ENCODE results near the gene SETD4. TPM values are rescaled to one million over a fixed set of nuclear protein-coding genes. Genes with fewer than 3 reads are reported as not detected.

Gene SETD4
- total RNA-seq, 8 experiments from 2014 or later = 12.8 to 28.1 (median 20.5) TPM

DNA sequence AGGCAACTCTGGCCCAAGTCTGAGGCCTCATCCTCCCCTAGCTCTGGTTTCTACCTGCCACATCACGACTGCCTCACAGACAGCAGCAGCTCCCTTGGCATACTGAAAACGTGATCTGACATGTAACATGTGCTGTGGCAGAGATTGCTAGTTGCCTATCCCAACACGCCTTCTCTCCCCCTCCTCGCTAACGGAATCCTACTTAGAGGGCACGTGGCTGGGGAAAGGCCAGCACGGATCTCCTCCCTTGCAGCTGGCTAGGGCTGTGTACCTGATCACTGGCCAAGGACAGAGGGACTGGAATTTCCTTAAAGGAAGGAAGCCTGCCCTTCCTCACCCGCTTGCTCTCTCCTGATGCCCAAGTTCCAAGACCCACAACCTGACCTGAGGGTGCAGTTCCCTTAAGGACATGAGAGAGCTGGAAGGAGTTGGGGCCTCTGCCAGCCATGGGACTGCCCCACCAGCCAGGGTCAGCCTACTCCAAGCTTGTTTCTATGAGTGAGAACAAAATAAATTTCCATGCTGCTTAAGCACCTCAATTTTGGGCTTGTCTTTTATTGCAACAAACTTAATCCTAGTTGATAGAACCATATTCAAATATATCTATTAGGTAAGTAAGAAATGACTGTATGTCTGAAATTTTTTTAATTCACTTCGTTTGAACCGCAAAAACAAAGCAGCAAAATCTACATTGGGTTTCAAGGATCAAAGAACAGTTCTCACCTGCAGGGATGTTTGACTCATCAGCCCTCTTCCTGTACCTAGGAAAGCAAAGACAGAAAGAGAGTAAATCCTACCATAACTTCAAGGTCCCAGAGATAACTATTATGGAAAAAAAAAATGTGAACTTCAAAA, 7.2 kb downstream of the SETD4 start:
- no peaks in the 10 kb centered on the region for H3K4me1 ChIP-seq (replicated peaks in 1 of 2)
- 87 to 100% (median 92%) methylated on average over 2 to 8 of the region's 10 CpGs; no CpG with 5 or more reads in 1 of the 10 experiments for WGBS, 10 experiments
- ATAC-seq (replicated peaks in 6 of 8) = no peak
- no peak overlapping the region for H3K27ac ChIP-seq
- in situ Hi-C loops (cut with MboI; ENCODE audit: low pct_unique_long_range_greater_than_20kb in 2 of 9, low sequenced_read_pairs in 9 of 9, unreplicated experiment in 9 of 9) = loop anchor here in 1 of 9 experiments (10.0 kb wide), 1 partner anchor 62 kb away; no protein-coding TSS in a partner anchor
- no peak overlapping the region for H3K4me3 ChIP-seq

DNA sequence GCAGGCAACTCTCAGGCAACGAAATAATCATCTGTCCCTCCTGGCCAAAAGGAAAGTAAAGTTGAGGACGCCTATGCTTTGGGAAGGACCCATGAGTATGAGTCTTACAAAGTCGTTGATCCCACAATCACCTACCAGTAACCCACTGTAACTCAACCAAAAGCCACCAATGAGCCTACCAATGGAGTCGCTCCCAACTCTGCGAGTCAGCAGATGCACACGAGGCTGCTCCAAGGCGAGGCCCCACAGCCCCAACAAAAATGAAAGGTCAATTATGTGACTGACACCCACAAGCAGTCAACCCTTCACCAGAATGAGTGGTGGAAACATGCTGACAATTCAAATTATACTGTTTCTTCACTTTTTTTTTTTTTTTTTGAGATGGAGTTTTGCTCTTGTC, 12.0 kb downstream of the SETD4 start:
- no peak overlapping the region for H3K4me3 ChIP-seq
- ATAC-seq (replicated peaks in 6 of 8) = no peak
- H3K27ac ChIP-seq = no peak overlapping the region
- in situ Hi-C loops (cut with MboI; ENCODE audit: low pct_unique_long_range_greater_than_20kb in 2 of 9, low sequenced_read_pairs in 9 of 9, unreplicated experiment in 9 of 9) = no loop called here
- WGBS, 10 experiments = 88 to 100% (median 100%) methylated on average over 1 to 5 of the region's 7 CpGs; no CpG with 5 or more reads in 3 of the 10 experiments
- no peaks in the 10 kb centered on the region for H3K4me1 ChIP-seq (replicated peaks in 1 of 2)

DNA sequence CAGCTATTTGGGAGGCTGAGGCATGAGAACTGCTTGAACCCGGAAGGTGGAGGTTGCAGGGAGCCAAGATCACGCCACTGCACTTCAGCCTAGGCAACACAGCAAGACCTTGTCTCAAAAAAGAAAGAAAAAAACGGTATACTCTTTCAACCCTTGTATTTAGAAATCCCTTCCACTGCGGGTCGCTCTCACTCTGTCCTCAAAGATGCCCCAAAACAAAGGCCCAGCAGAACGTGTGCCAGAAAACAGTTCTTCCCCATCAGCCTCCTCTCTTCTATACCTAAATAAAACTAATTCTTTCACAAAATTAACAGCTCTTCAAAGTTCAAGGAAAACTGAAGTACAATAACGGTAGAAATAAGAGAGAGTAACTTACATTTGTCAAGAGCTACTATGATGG, 13.2 kb downstream of the SETD4 start:
- in situ Hi-C loops (cut with MboI; ENCODE audit: low pct_unique_long_range_greater_than_20kb in 2 of 9, low sequenced_read_pairs in 9 of 9, unreplicated experiment in 9 of 9) = no loop called here
- ATAC-seq (replicated peaks in 6 of 8) = no peak
- no peak overlapping the region for H3K4me3 ChIP-seq
- no peak overlapping the region for H3K27ac ChIP-seq
- H3K4me1 ChIP-seq (replicated peaks in 1 of 2) = no peaks in the 10 kb centered on the region
- 33 to 100% (median 87%) methylated on average over 1 to 6 of the region's 7 CpGs; no CpG with 5 or more reads in 1 of the 10 experiments for WGBS, 10 experiments

DNA sequence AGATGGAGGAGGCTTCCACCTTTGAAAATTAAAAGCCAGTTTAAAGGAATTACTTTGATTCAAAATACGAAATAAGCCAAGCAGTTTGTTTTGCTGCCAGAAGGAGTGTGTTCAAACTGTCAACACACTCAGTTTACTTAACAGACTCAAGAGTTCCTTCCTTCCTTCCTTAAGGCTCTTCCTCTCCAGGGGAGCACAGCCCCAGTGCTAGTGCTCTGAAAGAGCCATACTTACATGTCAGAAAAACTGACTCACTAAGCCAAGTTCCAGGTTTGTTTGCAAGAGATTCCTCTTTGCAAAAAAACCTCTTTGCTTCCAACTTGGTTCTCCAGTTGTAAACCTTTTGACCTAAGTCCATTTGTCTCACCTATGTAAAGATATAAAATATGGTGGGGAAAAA, 14.3 kb downstream of the SETD4 start:
- 70 to 100% (median 100%) methylated on average over 1 of the region's 1 CpG; no CpG with 5 or more reads in 3 of the 10 experiments for WGBS, 10 experiments
- Histone ChIP-seq H3K27ac (no peak overlapping the region), H3K4me3 (no peak overlapping the region), H3K4me1 (replicated peaks in 1 of 2) (no peaks in the 10 kb centered on the region)
- no peak for ATAC-seq (replicated peaks in 6 of 8)
- in situ Hi-C loops (cut with MboI; ENCODE audit: low pct_unique_long_range_greater_than_20kb in 2 of 9, low sequenced_read_pairs in 9 of 9, unreplicated experiment in 9 of 9) = no loop called here

DNA sequence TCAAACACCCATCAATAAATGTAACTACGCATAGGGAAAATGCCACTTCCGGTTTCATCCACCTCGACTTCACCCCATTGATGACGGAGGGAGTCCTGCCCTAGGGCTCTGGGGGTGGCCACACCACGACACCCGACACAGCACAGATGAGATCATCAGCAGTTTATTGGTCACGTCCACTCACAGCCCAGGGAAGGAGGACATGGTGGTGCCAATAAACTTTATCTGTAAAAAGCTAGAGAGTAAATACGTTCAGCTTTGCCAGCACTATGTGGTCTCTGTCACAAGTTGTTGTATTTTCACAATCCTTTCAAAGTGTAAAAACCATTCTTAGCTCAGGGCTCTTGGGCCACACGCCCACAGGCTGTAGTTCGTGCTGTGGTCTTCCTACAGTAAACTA, 16.3 kb downstream of the SETD4 start:
- ATAC-seq (replicated peaks in 6 of 8) = no peak
- WGBS, 10 experiments = 66 to 100% (median 86%) methylated on average over 1 to 9 of the region's 10 CpGs; no CpG with 5 or more reads in 1 of the 10 experiments
- H3K4me3 ChIP-seq = no peak overlapping the region
- H3K4me1 ChIP-seq (replicated peaks in 1 of 2) = no peaks in the 10 kb centered on the region
- no peak overlapping the region for H3K27ac ChIP-seq
- in situ Hi-C loops (cut with MboI; ENCODE audit: low pct_unique_long_range_greater_than_20kb in 2 of 9, low sequenced_read_pairs in 9 of 9, unreplicated experiment in 9 of 9) = no loop called here

DNA sequence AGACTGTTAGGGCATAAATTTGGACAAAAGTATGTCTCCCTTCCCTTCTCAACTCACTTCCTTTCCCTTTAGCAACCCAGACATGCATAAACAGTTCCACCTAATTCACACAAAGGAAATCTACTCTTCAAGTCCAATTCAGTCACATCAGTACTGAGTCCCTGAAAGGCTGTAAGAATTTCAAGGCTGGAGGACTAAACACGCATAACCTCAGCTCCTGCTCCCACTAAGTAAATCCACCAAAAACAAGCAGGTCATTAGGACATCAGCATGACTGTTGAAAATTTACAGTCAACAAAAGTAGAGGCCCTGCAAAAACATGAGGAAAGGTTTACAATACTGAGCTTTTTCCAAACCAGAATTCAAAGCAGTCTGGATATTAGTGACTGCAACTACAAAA, 18.4 kb downstream of the SETD4 start:
- no peak overlapping the region for H3K4me3 ChIP-seq
- H3K4me1 ChIP-seq (replicated peaks in 1 of 2) = no peaks in the 10 kb centered on the region
- 63 to 100% (median 95%) methylated on average over 1 of the region's 1 CpG; no CpG with 5 or more reads in 2 of the 10 experiments for WGBS, 10 experiments
- no peak overlapping the region for H3K27ac ChIP-seq
- ATAC-seq (replicated peaks in 6 of 8) = no peak
- in situ Hi-C loops (cut with MboI; ENCODE audit: low pct_unique_long_range_greater_than_20kb in 2 of 9, low sequenced_read_pairs in 9 of 9, unreplicated experiment in 9 of 9) = no loop called here

DNA sequence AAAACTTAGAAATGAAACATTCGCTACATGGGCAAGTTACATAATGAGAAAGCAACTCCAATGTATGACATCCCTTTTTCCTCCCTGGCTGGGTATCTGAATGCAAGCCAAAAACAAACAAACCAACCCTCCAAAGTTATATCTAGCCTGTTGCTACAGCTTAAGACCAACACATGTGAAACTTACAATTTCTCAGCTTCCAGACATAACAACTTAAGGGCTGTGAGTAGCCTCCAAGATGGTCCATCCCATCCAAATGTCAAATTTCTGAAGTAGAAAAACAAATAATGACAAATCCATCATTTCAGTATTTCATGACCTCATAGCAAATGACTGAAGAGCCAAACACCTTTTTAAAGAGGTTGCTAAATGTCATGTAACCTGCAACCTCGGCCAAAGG, 19.9 kb downstream of the SETD4 start:
- H3K4me1 ChIP-seq (replicated peaks in 1 of 2) = no peaks in the 10 kb centered on the region
- ATAC-seq (replicated peaks in 6 of 8) = no peak
- no peak overlapping the region for H3K27ac ChIP-seq
- in situ Hi-C loops (cut with MboI; ENCODE audit: low pct_unique_long_range_greater_than_20kb in 2 of 9, low sequenced_read_pairs in 9 of 9, unreplicated experiment in 9 of 9) = no loop called here
- H3K4me3 ChIP-seq = no peak overlapping the region
- 58 to 100% (median 100%) methylated on average over 1 to 2 of the region's 2 CpGs; no CpG with 5 or more reads in 1 of the 10 experiments for WGBS, 10 experiments

DNA sequence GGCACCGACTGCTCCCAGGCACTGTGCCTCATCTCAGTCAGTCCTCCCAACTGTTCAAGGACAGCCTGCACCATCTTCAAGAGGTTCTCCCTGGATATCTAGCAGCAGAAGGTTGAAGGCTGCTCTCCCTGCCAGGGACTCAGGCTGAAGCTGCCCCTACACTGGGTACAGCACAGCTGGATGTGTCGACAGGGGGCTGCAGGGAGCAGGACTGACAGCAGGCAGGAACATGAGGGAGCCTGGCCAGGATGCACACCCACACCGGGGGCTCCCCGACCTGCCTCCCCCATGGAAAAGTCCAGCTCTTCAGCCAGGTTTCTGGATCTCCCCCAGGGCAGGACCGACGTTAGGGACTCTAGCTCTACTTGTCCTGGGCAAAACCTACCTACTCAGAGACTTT, 20.5 kb downstream of the SETD4 start:
- no peak for ATAC-seq (replicated peaks in 6 of 8)
- no peak overlapping the region for H3K4me3 ChIP-seq
- no peak overlapping the region for H3K27ac ChIP-seq
- WGBS, 10 experiments = 57 to 100% (median 86%) methylated on average over 1 to 4 of the region's 6 CpGs; no CpG with 5 or more reads in 3 of the 10 experiments
- H3K4me1 ChIP-seq (replicated peaks in 1 of 2) = no peaks in the 10 kb centered on the region
- in situ Hi-C loops (cut with MboI; ENCODE audit: low pct_unique_long_range_greater_than_20kb in 2 of 9, low sequenced_read_pairs in 9 of 9, unreplicated experiment in 9 of 9) = no loop called here

DNA sequence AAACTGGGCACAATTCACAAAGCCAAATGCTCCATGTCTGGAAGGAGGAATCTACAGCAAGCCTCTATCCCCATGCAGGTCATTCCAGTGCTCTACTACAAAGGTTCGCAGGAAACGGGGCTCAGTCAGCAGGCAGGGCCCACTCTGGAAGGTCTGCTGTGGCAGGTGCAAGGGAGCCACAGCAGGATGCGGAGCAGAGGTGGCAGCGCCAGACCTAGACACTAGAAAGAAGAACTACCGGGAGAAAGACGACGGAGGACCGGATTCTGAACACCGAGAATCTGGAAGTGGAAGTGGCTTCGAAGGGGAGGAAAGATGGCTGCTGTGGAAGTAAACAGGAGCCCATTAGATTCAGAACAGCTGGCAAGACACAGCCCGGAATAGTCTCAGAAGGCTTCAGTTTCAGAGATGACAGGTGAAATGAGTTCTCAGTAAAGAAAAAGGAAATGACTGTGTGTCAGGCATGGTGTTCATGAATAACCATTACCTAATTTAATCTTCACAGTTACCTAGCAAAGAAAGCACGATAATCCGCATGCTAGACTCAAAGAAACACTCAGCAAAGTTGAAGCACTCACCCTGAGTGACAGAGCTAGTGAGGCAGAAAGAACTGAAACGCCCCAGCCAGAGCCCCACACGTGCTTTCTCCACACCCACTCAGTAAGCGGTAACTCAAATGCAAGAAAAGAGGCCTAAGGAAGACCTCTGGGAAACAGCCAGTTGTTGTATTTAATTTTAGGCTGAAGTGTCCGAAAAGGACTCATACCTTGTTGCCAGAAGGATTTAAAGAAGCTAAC, 21.4 kb downstream of the SETD4 start:
- in situ Hi-C loops (cut with MboI; ENCODE audit: low pct_unique_long_range_greater_than_20kb in 2 of 9, low sequenced_read_pairs in 9 of 9, unreplicated experiment in 9 of 9) = no loop called here

DNA sequence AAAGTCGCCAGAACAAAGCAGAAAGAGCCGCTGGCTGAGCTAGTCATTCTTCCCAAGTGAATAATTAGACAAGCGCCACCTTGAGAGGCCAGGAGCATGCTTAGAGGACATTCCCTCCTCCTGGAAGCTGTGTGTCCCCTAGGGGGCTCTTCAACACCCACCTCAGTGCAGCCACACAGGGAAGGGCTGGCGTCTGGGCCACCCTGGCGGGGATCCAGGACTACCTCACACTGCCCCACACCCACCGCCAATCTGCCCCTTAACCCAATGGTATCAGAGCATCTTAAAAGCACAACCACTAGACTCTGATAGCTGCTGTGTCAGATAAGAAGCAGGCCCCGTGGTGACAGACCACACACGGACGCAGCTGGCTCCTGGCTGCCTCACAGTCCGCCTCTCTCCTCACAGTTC, 24.9 kb downstream of the SETD4 start:
- in situ Hi-C loops (cut with MboI; ENCODE audit: low pct_unique_long_range_greater_than_20kb in 2 of 9, low sequenced_read_pairs in 9 of 9, unreplicated experiment in 9 of 9) = no loop called here
- 77 to 100% (median 84%) methylated on average over 1 to 5 of the region's 10 CpGs; no CpG with 5 or more reads in 4 of the 10 experiments for WGBS, 10 experiments
- H3K4me1 ChIP-seq (replicated peaks in 1 of 2) = no peaks in the 10 kb centered on the region
- no peak overlapping the region for H3K4me3 ChIP-seq
- no peak overlapping the region for H3K27ac ChIP-seq
- peak in 2 of 8 experiments; percentile 33 to 46 for ATAC-seq (replicated peaks in 6 of 8)

More for the DNA sequence above, 21.4 kb downstream of the SETD4 start:
- Histone ChIP-seq H3K4me1 (replicated peaks in 1 of 2) (no peaks in the 10 kb centered on the region), H3K4me3 (no peak overlapping the region), H3K27ac (no peak overlapping the region)
- no peak for ATAC-seq (replicated peaks in 6 of 8)
- WGBS, 10 experiments = 76 to 100% (median 90%) methylated on average over 1 to 14 of the region's 17 CpGs

DNA sequence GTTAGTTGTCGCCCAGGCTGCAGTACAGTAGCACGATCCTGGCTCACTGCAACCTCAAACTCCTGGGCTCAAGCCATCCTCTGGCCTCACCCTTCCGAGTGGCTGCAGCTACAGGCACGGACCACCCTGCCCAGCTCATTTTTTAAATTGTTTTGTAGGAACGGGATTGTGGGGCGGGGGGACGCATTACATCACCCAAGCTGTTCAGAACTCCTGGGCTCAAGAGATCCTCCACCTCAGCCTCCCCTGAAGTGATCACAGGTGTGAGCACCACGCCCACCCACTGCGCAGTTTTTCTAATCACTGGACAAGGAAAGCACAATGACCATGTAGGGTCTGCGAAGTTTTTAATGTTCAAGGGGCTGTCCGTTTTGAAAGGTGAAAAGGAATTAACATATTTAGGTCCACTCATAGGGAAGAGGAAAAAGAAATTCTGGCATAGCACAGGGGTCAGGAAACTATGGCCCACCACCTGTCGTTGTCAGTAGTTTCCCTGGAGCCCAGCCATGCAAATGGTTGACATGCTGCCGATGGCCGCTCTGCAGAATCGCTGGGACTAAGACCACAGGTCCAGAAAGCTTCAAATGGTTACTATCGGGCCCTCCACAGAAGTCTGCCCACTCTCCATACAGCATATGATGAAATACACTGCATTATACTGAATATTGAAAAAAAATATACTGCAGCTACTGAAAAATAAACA, 26.0 kb downstream of the SETD4 start:
- Histone ChIP-seq H3K4me3 (no peak overlapping the region), H3K4me1 (replicated peaks in 1 of 2) (no peaks in the 10 kb centered on the region), H3K27ac (no peak overlapping the region)
- in situ Hi-C loops (cut with MboI; ENCODE audit: low pct_unique_long_range_greater_than_20kb in 2 of 9, low sequenced_read_pairs in 9 of 9, unreplicated experiment in 9 of 9) = no loop called here
- 72 to 100% (median 89%) methylated on average over 2 to 12 of the region's 16 CpGs; no CpG with 5 or more reads in 1 of the 10 experiments for WGBS, 10 experiments
- ATAC-seq (replicated peaks in 6 of 8) = no peak

DNA sequence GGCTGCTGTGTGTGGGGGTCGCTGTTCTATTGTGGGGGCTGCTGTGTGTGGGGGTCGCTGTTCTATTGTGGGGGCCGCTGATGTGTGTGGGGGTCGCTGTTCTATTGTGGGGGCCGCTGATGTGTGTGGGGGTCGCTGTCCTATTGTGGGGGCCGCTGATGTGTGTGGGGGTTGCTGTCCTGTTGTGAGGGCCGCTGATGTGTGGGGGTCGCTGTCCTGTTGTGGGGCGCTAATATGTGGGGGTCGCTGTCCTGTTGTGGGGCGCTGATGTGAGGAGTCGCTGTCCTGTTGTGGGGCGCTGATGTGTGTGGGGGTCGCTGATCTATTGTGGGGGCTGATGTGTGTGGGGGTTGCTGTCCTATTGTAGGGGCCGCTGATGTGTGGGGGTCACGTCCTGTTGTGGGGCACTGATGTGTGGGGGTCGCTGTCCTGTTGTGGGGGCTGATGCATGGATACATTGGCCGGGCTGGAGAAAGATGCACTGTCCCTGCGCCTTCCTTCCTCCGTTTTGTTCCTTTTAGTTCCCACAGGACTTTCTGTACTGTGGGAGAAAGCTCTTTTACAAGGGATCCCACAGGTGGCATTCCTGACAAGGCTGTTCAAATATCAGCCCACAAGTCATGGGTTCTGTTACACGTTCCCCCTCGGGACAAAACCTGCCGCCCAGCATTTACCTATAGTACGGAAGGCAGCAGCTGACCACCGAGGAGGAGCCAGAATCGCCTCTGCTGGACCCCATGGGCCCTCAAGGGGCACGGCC, 27.5 kb downstream of the SETD4 start:
- Histone ChIP-seq H3K4me3 (no peak overlapping the region), H3K4me1 (replicated peaks in 1 of 2) (no peaks in the 10 kb centered on the region), H3K27ac (no peak overlapping the region)
- in situ Hi-C loops (cut with MboI; ENCODE audit: low pct_unique_long_range_greater_than_20kb in 2 of 9, low sequenced_read_pairs in 9 of 9, unreplicated experiment in 9 of 9) = no loop called here
- 89 to 100% (median 94%) methylated on average over 1 to 11 of the region's 28 CpGs; no CpG with 5 or more reads in 6 of the 10 experiments for WGBS, 10 experiments
- ATAC-seq (replicated peaks in 6 of 8) = no peak

All from motor neuron (in vitro differentiated cells).